Kidney epithelial cell (primary cell): ENCODE data around the gene TFAP2E. TPM values are rescaled to one million over a fixed set of nuclear protein-coding genes. Genes with fewer than 3 reads are reported as not detected.

Experiments
- DNase-seq: peaks from one replicate; pipeline ENCODE4 v3.0.0-alpha.2; 2010; ENCODE audit warnings: low read depth
- H3K27me3 ChIP-seq: 2 replicates; pipeline ENCODE4 v1.6.0; 2011; ENCODE audit warnings: low read length; ENCODE audit not compliant: control insufficient read depth, insufficient read depth
- H3K36me3 ChIP-seq: 2 replicates; pipeline ENCODE4 v1.5.1; 2011; ENCODE audit warnings: low read length; ENCODE audit not compliant: control insufficient read depth, insufficient read depth
- H3K4me3 ChIP-seq: 2 replicates; pipeline ENCODE4 v1.5.1; 2011; ENCODE audit warnings: low read depth, mild to moderate bottlenecking, control low read depth, low read length
- CTCF ChIP-seq: IDR thresholded peaks from 2 replicates; pipeline ENCODE4 v1.5.1; 2011; ENCODE audit warnings: mild to moderate bottlenecking, moderate library complexity, low read length, control low read depth, inconsistent platforms; ENCODE audit not compliant: insufficient read depth, poor library complexity, severe bottlenecking
- total RNA-seq: library from RNA; depleted of rRNA; stranded (reverse); fragments of >200 nt; gene quantifications from 2 replicates; pipeline ENCODE4 v1.2.3, GENCODE V29; 2015

TFAP2E gene
- total RNA-seq, 1 donor from 2014 or later, result 0.67 TPM

GRCh38 chr1:35532497-35533223 is 40.5 kb upstream of the TFAP2E start:
- no peaks in the 10 kb centered on the region for H3K27me3 ChIP-seq
- DNase-seq, result no peak
- no peak for TF ChIP-seq CTCF
- H3K36me3 ChIP-seq, result peaks cover 4% of the 10 kb centered on the region
- no peak overlapping the region for H3K4me3 ChIP-seq

GRCh38 chr1:35533586-35533985 is 39.5 kb upstream of the TFAP2E start:
- DNase-seq, result no peak
- TF ChIP-seq CTCF, result no peak
- H3K4me3 ChIP-seq, result no peak overlapping the region
- H3K36me3 ChIP-seq, result peaks cover 4% of the 10 kb centered on the region
- H3K27me3 ChIP-seq, result no peaks in the 10 kb centered on the region

- TF ChIP-seq CTCF, result no peak
- Histone ChIP-seq H3K27me3 (no peaks in the 10 kb centered on the region), H3K36me3 (peaks cover 4% of the 10 kb centered on the region), H3K4me3 (no peak overlapping the region)
- no peak for DNase-seq
Observed at GRCh38 chr1:35535243-35535642, 37.9 kb upstream of the TFAP2E start.

GRCh38 chr1:35536556-35537162 is 36.5 kb upstream of the TFAP2E start:
- no peak for DNase-seq
- Histone ChIP-seq H3K27me3 (no peaks in the 10 kb centered on the region), H3K36me3 (no peaks in the 10 kb centered on the region), H3K4me3 (no peak overlapping the region)
- TF ChIP-seq CTCF, result no peak

- Histone ChIP-seq H3K36me3 (no peaks in the 10 kb centered on the region), H3K4me3 (no peak overlapping the region), H3K27me3 (no peaks in the 10 kb centered on the region)
- DNase-seq, result no peak
- TF ChIP-seq CTCF, result no peak
Observed at GRCh38 chr1:35537806-35538205, 35.3 kb upstream of the TFAP2E start.
